SK-N-MC (cell line): ENCODE data around the gene PRKG1.

Experiments
- EZH2 ChIP-seq: fragments of 200-600 bp; sonication (generic); IDR thresholded peaks from one replicate; pipeline ENCODE4 v1.6.1; 2017; ENCODE audit warnings: antibody characterized with exemption
- FOXP2 ChIP-seq: optimal IDR thresholded peaks from 2 replicates; pipeline ENCODE3; 2011; ENCODE audit warnings: mild to moderate bottlenecking, moderate library complexity; ENCODE audit not compliant: insufficient read depth; ENCODE audit errors: extremely low read length, control extremely low read depth
- POLR2AphosphoS5 ChIP-seq: IDR thresholded peaks from 2 replicates; pipeline ENCODE4 v1.6.1; 2012; ENCODE audit warnings: mild to moderate bottlenecking, low read depth, low read length, borderline replicate concordance

- TF ChIP-seq POLR2AphosphoS5, result no peak
- TF ChIP-seq EZH2, result no peak
- no peak for TF ChIP-seq FOXP2
Observed at GRCh38 chr10:51585742-51586141, 511.5 kb downstream of the PRKG1 start.
